Immature natural killer cell (primary cell): ENCODE results near the gene SLC7A9. TPM values are rescaled to one million over a fixed set of nuclear protein-coding genes. Genes with fewer than 3 reads are reported as not detected.
"Not testable (repeated sequence)": the region's sequence is repeated elsewhere in the genome, so short reads cannot be mapped to it uniquely, and the experiment has no call there.

Experiments used
- DNase-seq, 3 donors: peaks; one replicate each; pipeline ENCODE4 v3.0.0; 2022; ENCODE audit warnings: mixed read lengths in 1 of 3
- H3K27ac Mint-ChIP-seq, 6 donors: one replicate each; pipeline ENCODE4 v1.8.0; 2020; ENCODE audit warnings: mixed read lengths in 6 of 6, mild to moderate bottlenecking in 5 of 6, inconsistent platforms in 4 of 6, moderate library complexity in 3 of 6
- H3K27me3 Mint-ChIP-seq, 3 donors: one replicate each; pipeline ENCODE4 v1.8.0; 2020 to 2021; ENCODE audit warnings: low read depth in 3 of 3, mild to moderate bottlenecking in 3 of 3, mixed read lengths in 3 of 3, moderate library complexity in 3 of 3, inconsistent platforms in 1 of 3
- H3K36me3 Mint-ChIP-seq, 3 donors: one replicate each; pipeline ENCODE4 v1.8.0; 2020; ENCODE audit warnings: mixed read lengths in 3 of 3, inconsistent platforms in 2 of 3, mild to moderate bottlenecking in 2 of 3
- H3K4me1 Mint-ChIP-seq, 2 donors: one replicate each; pipeline ENCODE4 v1.8.0; 2020; ENCODE audit warnings: inconsistent platforms in 2 of 2, mild to moderate bottlenecking in 2 of 2, mixed read lengths in 2 of 2, moderate library complexity in 1 of 2
- H3K4me3 Mint-ChIP-seq, 5 donors: one replicate each; pipeline ENCODE4 v1.8.0; 2020; ENCODE audit warnings: mild to moderate bottlenecking in 5 of 5, mixed read lengths in 5 of 5, inconsistent platforms in 3 of 5, moderate library complexity in 3 of 5
- H3K9me3 Mint-ChIP-seq, 6 donors: one replicate each; pipeline ENCODE4 v1.8.0; 2020; ENCODE audit warnings: mild to moderate bottlenecking in 6 of 6, mixed read lengths in 6 of 6, inconsistent platforms in 4 of 6, moderate library complexity in 3 of 6
- polyA plus RNA-seq, 3 donors: library from polyadenylated mRNA; unstranded; fragments of 300-500 nt; fragmentation: Illumina TruSeq; gene quantifications; one replicate each; pipeline ENCODE4 v1.2.3, GENCODE V29; 2021

The SLC7A9 gene
- polyA plus RNA-seq, 3 donors from 2014 or later: not detected

DNA sequence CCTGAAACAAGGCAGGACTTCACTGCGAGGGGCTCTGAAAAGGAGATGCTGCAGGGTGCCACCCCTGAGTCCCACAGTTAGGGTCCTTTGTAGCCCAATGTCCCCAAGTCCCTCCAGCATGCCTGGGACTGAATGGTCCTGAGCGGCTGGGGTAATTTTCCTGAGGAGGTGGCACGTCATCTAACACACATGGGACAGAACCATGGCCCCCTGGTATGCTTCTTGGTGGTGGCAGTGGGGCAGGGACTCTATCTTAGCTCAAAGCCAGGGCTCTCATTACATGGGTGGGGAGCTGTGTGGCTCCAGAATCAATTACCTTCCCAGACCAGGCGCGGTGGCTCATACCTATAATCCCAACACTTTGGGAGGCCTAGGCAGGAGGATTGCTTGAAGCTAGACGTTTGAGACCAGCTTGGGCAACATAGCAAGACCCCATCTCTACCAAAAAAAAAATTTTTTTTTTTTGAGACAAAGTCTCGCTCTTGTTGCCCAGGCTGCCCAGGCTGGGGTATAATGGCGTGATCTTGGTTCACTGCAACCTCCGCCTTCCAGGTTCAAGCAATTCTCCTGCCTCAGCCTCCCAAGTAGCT is 7.9 kb upstream of the SLC7A9 start:
- H3K27ac Mint-ChIP-seq: no peak overlapping the region
- H3K36me3 Mint-ChIP-seq: peaks cover 0 to 17% (median 8%) of the 10 kb centered on the region in 3 donors
- no peak for DNase-seq
- H3K4me3 Mint-ChIP-seq: no peak overlapping the region
- H3K4me1 Mint-ChIP-seq: no peaks in the 10 kb centered on the region
- H3K9me3 Mint-ChIP-seq: no peaks in the 10 kb centered on the region
- no peaks in the 10 kb centered on the region for H3K27me3 Mint-ChIP-seq

DNA sequence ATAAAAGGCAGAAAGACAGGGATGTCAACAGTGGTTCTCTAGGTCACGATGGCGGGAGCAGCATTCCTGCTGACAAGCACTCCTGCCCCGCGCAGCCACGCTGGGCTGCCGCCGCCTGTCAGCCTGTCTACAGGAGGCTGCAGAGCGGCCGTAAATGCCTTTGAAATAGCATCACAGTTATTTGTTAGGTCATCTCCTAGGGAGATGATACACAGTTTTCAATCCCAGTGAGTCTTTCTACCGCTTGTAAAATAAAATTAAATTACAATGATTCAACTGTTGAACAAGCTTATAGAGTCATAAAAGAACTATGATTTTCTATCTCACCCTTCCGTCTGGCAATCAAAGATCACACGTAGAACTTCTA is 7.3 kb upstream of the SLC7A9 start:
- H3K36me3 Mint-ChIP-seq: peaks cover 0 to 17% (median 8%) of the 10 kb centered on the region in 3 donors
- DNase-seq: no peak
- no peaks in the 10 kb centered on the region for H3K9me3 Mint-ChIP-seq
- no peaks in the 10 kb centered on the region for H3K27me3 Mint-ChIP-seq
- H3K4me1 Mint-ChIP-seq: no peaks in the 10 kb centered on the region
- no peak overlapping the region for H3K27ac Mint-ChIP-seq
- no peak overlapping the region for H3K4me3 Mint-ChIP-seq

DNA sequence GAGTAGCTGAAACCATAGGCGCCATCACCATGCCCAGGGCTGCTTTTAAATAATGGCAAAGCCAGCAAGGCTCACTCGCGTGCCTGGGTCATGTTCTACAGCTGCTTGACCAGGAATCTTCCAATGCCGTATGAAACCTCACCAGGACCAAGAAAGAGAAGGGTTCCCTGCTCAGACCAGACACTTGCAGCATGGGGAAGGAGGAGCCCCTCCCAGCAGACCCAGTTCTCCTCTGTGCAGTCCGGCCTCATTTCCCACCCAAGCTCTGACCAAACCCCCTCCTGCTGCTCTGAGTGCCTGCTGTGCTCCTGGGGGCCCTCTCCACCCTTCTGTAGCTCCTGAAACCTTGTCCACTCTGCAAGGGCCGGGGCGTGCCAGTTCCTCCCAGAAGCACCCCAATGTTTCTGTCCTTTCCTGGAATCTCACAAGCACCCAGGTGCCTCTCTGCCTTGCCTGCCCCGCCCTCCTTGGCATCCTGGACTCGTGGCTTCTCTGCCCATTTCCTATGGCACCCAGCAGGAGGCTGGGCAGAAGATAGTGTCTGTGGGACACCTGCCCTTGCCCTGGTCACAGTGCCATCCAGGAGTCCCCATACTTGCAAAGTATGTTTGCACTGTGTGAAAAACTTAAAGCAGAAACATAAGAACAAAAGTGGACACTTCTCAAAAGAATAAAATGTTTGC is 6.8 kb upstream of the SLC7A9 start:
- peak overlapping the region in 1 of 6 donors; percentile 71 for H3K27ac Mint-ChIP-seq

DNA sequence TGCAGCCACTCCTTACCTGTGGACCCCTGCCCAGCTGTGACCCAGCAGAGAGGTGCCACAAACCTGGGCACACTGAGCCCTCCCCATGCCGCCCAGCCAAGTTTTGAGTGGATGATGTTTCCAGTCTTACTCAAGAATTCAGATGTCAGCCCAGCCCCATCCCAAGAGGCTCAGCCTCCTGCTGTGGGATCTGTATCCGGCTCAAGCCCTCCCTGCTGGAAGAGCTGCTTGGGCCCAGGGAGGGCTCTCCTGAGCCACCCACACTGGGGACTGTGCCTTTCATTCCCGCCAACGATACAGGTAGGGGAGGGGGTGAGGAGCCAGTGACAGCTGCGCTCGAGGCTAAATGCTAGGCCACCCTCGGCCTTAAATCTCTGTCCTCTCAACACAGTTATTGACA is 5.9 kb upstream of the SLC7A9 start:
- no peaks in the 10 kb centered on the region for H3K4me1 Mint-ChIP-seq
- no peak overlapping the region for H3K27ac Mint-ChIP-seq
- H3K36me3 Mint-ChIP-seq: peaks cover 0 to 17% (median 8%) of the 10 kb centered on the region in 3 donors
- no peaks in the 10 kb centered on the region for H3K9me3 Mint-ChIP-seq
- H3K27me3 Mint-ChIP-seq: no peaks in the 10 kb centered on the region
- H3K4me3 Mint-ChIP-seq: no peak overlapping the region
- no peak for DNase-seq

More for the DNA sequence above, 6.8 kb upstream of the SLC7A9 start:
- Mint-ChIP-seq H3K36me3 (peaks cover 0 to 17% (median 8%) of the 10 kb centered on the region in 3 donors), H3K27me3 (no peaks in the 10 kb centered on the region), H3K4me3 (no peak overlapping the region), H3K4me1 (no peaks in the 10 kb centered on the region), H3K9me3 (no peaks in the 10 kb centered on the region)
- DNase-seq: no peak

DNA sequence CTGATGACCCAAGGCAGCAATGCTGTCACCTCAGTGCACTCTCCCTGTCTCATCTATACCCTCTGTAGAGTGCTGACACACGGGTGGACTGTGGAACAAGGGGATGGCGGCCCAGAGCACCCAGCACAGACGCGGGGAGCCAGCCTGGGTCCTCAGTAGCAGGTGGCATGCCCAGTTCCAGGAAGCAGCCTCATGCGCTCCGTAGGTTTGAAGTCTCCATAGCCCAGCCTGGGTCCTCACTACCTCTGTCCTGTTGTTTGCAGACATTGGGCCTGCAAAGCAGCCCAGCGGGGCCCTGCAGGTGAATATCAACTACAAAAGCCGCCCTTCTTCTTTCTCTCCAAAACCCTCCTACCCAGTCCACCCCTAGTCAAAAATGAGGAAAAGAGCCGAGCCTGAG is 5.0 kb upstream of the SLC7A9 start:
- no peak for DNase-seq
- Mint-ChIP-seq H3K36me3 (peaks cover 0 to 17% (median 8%) of the 10 kb centered on the region in 3 donors), H3K27me3 (no peaks in the 10 kb centered on the region), H3K4me1 (no peaks in the 10 kb centered on the region), H3K27ac (no peak overlapping the region), H3K4me3 (no peak overlapping the region), H3K9me3 (no peaks in the 10 kb centered on the region)

DNA sequence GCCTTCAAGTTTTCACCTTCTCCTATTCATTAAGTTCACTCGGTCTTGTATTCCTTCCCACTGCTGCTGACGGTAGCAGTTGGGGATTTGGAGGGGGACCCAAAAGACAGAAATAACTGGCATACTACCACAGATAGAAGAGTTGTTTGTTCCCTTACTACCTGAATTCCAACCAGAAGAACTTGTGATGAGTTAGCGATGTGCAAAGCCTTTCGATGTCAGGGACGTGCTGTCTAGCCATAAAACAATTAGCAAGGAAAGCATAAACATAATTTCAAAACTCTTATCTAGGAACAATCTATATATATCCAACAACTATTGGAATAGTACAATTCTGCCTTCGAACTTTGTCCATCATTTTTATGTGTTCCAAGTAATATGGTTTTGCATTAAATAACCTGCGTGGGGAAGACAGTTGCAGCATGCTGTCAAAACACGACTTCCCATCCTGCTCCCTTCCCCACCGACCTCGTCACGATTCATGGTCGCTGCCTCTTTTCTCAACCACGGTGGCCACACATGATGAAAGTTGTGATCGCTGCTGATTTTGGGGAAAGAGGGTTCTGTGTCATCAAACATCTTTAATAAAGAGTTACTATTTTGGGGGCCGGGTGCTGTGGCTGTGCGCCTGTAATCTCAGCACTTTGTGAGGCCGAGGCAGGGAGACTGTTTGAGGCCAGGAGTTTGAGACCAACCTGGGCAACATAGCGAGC is 3.8 kb upstream of the SLC7A9 start:
- Mint-ChIP-seq H3K4me1 (no peaks in the 10 kb centered on the region), H3K36me3 (peaks cover 0 to 9% (median 5%) of the 10 kb centered on the region in 3 donors), H3K9me3 (no peaks in the 10 kb centered on the region), H3K27me3 (no peaks in the 10 kb centered on the region), H3K27ac (no peak overlapping the region), H3K4me3 (no peak overlapping the region)
- DNase-seq: no peak

DNA sequence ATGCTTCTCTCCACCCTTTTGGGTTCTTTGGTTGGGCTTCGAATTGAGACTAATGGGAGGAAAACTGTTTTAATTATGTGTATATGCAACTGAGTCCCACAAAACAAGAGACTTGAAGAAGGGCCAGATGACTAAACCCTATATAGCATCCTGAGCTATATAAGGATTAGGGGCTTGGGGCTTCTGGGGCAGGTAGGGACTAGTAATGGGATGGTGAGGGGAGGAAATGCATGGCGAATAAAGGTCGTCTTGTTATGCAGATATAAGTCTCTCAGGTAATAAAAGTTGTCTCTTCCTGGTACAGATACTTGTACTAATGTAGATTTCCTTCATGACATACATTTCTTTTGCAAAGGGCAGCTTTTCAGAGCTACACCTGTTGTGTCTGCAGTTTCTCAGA is 2.8 kb upstream of the SLC7A9 start:
- H3K27me3 Mint-ChIP-seq: no peaks in the 10 kb centered on the region
- H3K4me3 Mint-ChIP-seq: no peak overlapping the region
- peaks cover 0 to 3% (median 0%) of the 10 kb centered on the region in 3 donors for H3K36me3 Mint-ChIP-seq
- H3K4me1 Mint-ChIP-seq: no peaks in the 10 kb centered on the region
- no peak overlapping the region for H3K27ac Mint-ChIP-seq
- no peaks in the 10 kb centered on the region for H3K9me3 Mint-ChIP-seq
- DNase-seq: no peak

DNA sequence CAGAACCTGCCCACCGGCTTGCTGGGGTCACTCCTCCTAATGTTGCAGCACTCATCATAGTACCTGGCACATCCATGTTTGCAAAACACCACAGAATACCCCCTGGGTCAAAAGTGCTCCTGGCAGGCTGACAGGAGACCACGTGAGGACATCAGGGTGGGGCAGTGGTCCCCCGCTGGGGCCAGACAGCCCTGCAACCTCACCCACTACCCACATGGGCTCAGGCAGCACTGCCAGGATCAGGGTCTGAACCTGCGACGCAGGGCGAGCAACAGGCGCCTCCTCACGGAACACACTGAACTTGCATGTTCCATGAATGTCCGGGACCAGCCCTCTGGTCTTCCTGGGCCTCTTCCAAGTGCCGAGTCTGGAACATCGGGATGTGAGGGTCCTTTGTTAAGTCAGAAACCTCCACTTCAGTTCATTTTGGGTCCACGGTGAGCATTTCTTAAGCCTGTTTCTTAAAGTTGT is 1.4 kb upstream of the SLC7A9 start:
- H3K4me3 Mint-ChIP-seq: no peak overlapping the region
- H3K27me3 Mint-ChIP-seq: no peaks in the 10 kb centered on the region
- H3K9me3 Mint-ChIP-seq: no peaks in the 10 kb centered on the region
- H3K36me3 Mint-ChIP-seq: no peaks in the 10 kb centered on the region
- DNase-seq: no peak
- no peak overlapping the region for H3K27ac Mint-ChIP-seq
- H3K4me1 Mint-ChIP-seq: no peaks in the 10 kb centered on the region

DNA sequence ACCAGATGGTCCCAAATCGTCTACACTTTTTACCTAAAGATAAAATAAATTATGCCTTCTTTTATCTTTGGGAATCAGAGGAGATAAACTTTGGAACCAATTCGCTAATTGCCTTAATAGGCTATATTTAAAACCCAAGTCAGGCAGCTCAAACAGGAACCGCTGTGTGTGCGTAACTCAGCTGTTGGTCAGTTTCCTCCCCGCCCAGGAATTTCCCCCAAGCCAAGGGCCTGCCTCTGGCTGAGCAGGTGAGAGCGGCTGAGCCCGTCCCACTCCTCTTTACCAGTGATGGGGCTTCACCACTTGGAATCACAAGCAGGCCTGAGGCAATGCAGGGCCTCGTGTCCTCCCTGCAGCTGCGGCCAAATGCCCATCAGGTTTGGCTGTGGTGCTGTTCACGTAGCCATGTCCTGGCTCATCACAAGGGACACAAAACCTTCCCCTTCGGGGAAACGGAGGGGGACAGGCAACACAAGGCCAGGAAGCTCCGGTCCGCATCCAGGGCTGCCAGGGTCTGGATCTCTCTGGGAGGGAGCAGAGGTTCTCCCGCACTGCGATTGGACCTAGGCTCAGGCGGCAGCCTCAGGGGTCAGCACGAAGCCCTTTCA is 503 bp upstream of the SLC7A9 start:
- Mint-ChIP-seq H3K4me3 (no peak overlapping the region), H3K36me3 (no peaks in the 10 kb centered on the region), H3K9me3 (no peaks in the 10 kb centered on the region), H3K4me1 (no peaks in the 10 kb centered on the region), H3K27ac (no peak overlapping the region), H3K27me3 (no peaks in the 10 kb centered on the region)
- DNase-seq: no peak

DNA sequence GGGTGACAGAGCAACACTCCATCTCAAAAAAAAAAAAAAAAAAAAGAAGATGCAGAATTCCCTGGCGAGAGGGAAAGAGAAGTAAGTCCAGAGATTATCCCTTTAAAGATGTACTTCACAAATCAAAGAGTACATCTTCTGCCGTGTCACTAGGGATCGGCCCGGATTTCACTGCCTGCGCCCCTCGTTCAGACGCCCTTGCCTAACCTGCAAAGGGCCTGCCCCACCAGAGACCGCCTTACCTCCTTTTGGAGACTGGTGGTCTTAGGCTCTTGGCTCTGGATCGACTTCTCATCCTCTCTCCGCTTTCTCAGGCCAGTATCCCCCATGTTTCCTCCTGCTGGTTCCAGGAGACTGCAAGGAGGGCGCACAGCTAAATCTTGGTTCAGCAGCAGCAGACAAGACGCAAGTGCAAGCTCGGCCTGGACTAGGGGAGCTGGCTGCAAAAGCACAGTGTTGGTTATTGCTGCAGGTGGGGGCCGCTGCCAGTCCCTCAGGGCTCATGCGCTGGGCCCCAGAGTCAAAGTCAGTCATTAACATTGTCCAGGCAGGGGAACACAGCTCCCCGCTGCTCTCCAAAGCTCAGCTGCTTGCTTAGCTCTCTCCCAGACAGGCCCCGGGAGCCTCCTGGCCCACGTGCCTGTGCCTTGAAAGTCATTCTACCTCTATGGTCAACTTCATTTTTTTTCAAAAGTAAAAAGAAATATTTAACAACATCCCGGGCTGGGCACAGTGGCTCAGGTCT is 1.2 kb downstream of the SLC7A9 start:
- no peak for DNase-seq
- no peaks in the 10 kb centered on the region for H3K27me3 Mint-ChIP-seq
- H3K9me3 Mint-ChIP-seq: no peaks in the 10 kb centered on the region
- no peaks in the 10 kb centered on the region for H3K4me1 Mint-ChIP-seq
- no peak overlapping the region for H3K27ac Mint-ChIP-seq
- no peak overlapping the region for H3K4me3 Mint-ChIP-seq
- H3K36me3 Mint-ChIP-seq: no peaks in the 10 kb centered on the region

DNA sequence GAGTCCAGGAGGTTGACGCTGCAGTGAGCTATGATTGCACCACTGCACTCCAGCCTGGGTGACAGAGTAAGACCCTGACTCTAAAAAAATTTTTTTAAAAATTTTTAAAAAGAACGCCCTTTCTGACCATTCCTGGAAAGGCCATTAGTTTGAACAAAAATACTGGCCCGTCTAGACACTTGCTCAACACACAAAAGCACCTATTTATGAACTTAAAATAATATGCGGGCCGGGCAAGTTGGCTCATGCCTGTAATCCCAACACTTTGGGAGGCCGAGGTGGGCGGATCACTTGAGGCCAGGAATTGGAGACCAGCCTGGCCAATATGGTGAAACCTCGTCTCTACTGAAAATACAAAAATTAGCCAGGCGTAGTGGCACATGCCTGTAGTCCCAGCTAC is 2.1 kb downstream of the SLC7A9 start:
- not testable (repeated sequence) for H3K36me3 Mint-ChIP-seq, H3K27ac Mint-ChIP-seq, DNase-seq, H3K4me3 Mint-ChIP-seq, H3K27me3 Mint-ChIP-seq, H3K9me3 Mint-ChIP-seq, H3K4me1 Mint-ChIP-seq

DNA sequence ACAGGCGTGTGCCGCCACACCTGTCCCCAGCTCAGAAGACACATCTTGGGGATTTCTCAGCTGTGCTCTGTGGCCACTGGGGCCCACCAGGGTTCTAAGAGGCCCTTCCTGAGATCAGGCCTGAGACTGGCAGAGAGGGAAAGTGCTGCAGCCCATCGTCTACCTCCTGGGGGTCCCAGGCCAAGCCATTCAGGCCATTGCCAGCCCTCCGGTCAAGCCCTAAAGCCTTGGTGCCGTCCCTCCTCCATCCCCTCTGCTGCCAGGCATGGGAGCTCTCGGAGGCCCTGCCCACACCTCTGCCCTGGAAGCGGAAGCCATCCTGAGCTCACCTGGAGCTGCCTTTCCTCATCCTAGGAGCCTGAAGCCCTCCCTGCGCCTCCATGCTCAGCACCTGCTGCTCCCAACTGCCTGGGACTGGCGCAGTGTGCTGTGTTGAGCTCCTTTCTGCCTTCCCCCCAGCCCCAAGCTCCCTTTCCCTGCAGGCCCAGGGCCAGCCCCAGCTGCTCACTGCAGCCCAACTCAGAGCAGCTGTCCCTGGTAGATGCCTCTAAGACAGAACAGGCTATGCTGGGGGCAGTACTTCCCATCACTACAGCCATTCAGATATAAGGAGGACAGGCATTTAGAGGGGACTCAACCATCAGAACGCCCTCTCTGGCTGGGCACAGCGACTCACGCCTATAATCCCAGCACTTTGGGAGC is 2.9 kb downstream of the SLC7A9 start:
- DNase-seq: no peak
- Mint-ChIP-seq H3K27me3 (no peaks in the 10 kb centered on the region), H3K4me1 (no peaks in the 10 kb centered on the region), H3K9me3 (no peaks in the 10 kb centered on the region), H3K4me3 (no peak overlapping the region), H3K36me3 (no peaks in the 10 kb centered on the region), H3K27ac (no peak overlapping the region)

DNA sequence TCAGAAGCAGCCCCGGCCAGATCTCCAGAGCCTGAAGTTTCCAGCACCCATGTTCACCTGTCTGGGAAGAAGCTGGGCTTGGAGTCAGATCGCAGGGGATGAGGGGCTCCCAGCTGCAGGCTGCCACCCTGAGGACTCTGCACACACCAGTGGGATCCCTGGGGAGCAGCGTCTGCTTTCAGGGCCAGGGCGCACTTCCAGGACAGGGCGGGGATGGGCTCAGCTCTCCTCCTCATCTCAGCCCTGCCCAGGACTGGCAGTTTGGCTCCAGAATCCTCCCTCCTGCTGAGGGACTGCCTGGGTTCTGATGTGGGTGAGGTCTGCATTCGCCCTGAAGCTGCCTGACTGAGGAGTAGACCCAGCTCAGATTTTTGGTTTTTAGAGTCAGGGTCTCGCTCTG is 3.5 kb downstream of the SLC7A9 start:
- H3K4me1 Mint-ChIP-seq: no peaks in the 10 kb centered on the region
- no peak overlapping the region for H3K27ac Mint-ChIP-seq
- H3K9me3 Mint-ChIP-seq: no peaks in the 10 kb centered on the region
- no peak for DNase-seq
- H3K4me3 Mint-ChIP-seq: no peak overlapping the region
- H3K36me3 Mint-ChIP-seq: no peaks in the 10 kb centered on the region
- H3K27me3 Mint-ChIP-seq: peaks cover 0 to 2% (median 0%) of the 10 kb centered on the region in 3 donors
